HG03565 (cell line): ENCODE measurements around the gene TACC2.

ENCODE experiments used
- ATAC-seq: cut with Tn5 transposase; IDR thresholded peaks from one replicate; pipeline ENCODE4 v1.9.1; 2021; ENCODE audit warnings: mild to moderate bottlenecking, moderate library complexity; ENCODE audit not compliant: unreplicated experiment

The TACC2 gene

DNA sequence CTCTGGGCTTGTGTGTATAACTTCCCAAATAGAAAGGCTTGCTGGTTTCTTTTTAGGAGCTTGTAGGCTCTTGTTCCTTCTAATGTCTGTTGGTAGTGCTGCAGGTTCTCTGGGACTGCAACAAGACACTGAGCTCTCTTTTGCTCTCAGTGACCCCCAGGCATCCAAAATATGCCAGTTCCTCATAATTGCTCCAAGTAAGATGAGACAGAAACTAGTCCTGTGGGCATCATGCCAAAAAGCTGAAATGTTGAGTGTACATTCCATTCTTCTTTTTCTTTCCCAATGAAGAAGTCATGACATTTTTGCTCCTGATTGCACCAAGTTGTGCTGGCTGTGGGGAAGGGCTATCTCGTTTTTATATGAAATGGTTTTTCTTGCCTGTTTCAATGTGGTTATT is 275.0 kb downstream of the TACC2 start:
- no peak for ATAC-seq

DNA sequence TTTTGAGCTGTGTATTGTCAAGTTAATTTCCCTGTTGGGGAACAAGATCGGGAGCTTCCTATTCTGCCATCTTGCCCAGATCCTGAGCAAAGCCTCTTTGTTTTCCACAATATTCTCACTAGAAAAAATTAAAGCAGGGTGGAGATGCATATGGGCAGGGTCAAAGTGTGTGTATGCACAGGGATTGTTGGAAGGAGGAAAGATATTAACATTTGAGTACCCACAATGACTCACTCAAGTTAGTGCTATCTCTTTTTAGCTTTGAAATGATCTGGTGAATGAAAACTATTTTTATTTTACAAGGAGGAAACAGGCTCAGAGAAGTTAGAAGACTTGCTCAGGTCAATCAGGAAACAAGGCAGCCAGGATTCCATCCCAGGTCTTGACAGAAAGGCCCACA is 275.5 kb downstream of the TACC2 start:
- no peak for ATAC-seq

DNA sequence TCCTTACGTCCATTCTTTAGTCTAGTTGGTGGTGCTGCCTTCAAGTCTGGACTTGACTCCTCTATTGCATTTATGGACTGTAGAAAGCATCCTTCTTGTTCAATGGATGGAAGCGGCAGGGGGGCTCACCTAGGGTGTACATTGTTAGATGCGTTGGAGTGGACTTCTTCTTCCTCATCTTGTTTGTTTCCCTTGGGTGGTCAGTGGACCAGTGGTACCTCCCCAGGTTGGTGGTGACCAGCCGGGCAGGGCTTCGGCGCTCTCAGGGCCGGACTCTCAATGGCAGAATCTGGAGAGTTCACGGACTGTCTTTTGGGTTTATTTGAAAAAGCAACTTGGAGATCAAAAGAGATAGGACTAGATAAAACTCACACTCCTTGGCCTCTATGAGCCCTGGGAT is 276.0 kb downstream of the TACC2 start:
- no peak for ATAC-seq

DNA sequence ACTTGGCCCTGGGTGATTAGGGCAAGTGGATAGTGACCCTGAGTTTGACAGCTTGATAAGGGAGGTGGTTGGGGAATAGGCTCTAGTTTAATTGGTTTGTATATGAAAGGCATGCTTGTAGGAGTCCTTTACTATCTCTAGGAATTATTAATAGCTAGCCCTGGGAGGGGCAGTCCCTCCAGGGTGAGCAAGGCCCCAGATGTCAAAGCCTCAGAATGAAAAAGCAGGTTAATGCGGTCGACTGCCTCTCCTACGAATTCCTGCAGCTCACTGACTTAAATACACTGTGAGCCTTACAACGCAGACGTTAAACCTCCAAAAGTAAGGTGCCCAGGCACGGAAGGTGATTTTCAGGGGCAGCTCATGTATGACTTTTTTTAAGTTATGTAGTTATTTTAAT is 276.9 kb downstream of the TACC2 start:
- ATAC-seq = no peak

DNA sequence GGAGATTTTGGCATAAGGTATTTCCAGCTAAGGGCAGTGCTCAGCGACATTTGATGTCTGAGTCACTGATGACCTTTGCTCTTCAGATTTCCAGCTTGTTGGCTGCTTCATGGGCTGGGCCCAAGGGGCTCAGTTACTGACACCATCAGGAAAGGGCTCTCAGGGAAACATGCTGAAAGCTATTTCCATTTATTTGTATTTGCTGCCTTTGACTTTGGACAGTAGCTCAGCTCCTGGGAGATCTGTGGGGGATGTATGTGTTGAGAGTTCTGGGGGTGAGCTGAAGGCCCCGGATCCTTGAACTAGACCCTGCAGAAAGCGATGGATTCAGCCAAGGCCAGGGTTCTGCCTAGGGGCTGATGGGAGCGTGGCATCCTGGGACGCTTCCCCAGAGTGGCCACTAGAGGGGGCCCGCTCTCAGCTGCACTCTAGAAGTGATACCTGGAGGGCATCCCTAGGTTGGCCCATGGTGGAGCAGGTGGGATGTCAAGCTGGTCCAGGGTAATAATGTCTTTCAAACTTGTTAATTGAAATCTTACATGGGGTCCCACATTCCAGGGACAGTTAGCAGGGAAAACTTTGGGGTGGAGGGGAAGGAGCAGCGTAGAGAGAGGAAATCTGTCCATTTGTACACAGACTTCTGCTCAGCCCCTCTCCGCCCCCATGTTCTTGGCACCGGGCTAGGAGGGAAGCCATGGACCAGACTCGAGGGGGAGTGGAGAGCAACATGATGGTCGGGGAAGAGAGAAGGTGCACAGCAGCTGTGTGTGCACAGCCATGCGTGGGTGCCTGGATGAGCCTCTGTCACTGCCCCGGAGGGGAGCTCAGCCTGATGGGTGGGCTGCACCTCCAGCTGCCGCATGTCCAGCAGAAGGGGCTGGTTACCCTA is 279.1 kb downstream of the TACC2 start:
- peak; percentile 67 for ATAC-seq

DNA sequence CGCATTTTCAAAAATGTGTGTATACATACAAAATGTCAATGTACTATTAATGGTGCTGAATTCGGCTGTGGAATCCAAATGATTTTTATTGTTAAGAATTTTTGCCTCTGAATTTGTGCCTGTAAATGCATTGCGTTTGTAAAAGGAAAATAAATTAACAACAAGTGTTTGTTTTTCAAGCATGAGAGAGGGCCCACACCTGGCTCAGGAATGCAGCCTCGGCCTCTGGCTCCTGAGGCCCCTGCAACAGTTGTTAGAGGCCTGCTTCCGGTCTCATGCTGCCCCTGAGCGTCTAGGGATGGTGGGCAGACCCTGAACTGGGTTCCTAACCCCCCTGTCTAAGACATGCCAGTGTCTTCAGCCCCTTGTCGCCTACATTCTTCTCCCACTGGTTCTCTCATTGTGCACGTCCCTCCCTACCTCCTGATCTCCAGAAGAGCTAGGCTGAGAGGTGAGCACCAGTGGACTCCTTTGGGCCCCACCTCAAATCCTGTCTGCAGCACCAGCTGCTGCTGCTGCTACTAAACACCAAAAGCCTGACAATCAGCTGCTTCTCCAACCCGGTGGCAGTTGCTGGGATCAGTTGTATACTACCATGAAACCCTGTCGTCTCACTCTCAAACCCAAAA is 280.2 kb downstream of the TACC2 start:
- no peak for ATAC-seq

DNA sequence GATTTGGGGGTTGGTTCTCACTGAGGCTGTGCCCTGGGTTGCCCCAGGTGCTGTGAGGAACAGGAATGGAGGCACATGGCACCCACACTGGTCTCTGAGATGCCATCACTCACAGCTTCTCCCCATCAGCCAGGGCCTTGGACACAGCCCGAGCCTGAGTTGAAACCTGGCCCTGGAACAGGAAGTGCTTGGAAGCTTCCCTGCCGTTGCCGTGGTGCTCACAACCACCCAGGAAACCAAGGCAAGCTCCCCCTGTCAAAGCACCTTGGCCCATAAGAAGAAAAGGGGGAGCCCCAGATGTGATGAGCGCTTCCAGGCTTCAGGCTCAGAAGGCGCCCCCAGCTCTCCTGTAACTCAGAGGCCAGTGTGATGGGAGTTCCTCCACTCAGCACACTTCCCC is 282.1 kb downstream of the TACC2 start, which contains the start of gene BTBD16:
TSS of gene BTBD16 (plus strand) at position 221 of the 400 bp plus-strand sequence. CDS start 3,786 bp downstream, outside the sequence.
- ATAC-seq = no peak

DNA sequence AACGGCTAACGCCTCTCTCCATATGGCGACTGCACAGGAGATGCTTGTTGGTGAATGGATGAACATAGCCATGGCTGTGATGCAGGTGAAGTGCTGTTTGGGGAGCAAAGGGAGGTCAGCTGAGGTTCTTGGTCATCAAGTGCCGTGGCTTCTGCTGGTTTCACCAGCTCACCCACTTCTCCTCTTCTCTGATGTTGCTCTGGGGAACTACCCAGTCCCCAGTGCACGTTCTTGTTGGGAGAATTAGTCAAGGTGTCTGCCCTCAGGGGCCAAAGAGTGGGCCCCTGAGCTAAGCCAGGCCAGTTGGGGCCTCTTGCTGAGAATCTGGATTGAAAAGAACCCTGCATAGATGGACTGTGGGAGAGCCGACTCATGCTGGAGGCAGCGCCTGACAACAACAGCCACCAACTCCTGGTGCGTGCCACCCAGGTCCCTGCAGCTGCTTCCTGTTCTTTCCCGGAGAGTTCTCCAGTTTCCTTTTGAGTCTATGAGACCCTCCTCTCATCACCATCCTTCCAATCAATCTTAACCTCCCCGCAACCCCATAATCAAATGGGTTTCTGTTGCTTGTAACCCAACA is 285.1 kb downstream of the TACC2 start:
- no peak for ATAC-seq

DNA sequence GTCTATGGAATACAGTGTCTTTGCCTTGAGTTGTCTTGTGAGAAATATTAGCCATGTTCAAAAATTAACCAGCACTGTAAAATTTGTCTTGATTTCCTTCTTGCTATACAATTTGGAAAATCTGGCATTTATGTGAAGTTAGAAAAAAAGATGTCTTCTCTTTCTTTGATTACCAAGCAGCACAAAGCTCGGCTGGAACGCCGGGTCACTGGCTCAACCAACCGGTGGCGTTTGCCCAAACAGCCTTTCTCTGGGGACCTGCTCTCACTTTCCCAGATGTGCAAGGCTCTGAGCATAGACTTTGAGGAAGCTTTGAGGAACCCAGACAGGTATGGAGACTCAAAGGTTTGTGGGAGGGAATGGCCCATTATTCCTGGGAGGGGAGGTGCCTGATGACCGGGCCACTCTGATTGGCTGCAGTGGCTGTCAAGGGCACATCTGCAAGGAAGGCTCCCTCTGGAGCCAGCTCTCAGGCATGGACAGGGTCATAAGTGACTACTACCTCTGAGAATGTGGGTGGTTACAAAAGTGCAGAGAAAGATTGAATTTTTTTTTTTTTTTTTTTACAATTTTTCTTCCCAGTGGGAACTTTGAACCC is 287.7 kb downstream of the TACC2 start:
- ATAC-seq = no peak

DNA sequence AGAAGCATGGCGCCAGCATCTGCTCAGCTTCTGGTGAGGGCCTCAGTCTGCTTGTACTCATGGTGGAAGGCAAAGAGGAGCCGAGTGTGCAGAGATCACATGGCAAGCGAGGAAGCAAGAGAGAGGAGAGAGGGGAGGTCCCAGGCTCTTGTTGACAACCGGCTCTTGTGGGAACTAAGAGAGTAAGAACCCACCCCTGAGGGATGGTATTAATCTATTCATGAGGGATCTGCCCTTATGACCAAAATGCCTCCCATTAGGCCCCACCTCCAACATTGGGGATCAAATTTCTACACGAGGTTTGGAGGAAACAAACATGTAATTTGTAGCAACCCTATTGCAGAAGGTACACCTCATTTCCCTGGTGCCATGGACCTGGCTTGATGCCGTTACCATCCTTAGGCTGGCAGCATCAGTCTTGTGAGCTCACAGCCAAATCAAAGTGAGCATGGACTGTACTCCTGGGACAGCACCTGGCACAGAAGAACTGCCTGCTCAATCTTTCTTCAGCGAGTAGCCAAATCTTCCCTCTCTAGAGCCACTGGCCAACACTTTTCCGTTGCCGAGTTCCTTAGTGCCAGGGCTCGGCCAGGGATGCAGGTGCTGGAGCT is 288.7 kb downstream of the TACC2 start:
- ATAC-seq = no peak

DNA sequence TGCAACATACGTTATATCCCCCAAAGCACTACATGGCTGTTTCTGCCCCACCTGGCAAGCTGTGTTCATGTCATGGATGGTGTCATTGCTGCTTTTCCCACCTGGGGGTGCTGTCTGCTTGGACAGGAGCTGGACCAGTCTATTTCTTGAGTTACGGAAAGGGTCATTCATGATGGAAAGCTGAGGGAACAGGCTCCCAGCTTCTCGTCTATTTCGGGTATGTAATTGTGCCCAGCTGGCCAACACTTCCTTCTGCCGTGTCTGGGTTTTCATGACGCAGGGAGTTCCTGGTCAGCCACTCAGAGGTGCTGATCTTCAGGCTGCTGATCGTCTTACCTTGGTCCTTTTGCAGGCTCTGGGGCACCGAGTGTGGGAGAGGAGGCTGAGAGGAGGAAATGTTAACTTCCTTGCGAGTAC is 290.8 kb downstream of the TACC2 start:
- peak; percentile 40 for ATAC-seq

DNA sequence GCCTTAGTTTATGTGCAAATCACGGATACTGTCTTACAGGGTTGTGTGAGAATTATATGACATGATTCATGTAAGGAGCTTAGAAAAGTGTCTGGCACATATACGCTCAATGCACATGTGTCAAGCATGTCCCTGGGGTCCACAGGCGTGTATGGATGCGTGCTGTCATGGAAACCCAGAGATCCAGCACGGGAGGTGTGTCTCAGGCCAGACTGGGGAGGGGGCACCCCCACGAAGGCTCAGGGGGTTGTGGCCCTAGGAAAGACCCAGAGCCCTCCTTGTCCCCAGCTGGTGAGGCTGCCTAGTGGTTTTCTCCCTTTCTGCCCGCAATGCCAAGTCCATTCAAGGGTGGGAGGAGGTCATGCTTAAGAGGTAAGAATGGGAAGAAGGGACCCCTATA is 291.2 kb downstream of the TACC2 start:
- ATAC-seq = no peak

DNA sequence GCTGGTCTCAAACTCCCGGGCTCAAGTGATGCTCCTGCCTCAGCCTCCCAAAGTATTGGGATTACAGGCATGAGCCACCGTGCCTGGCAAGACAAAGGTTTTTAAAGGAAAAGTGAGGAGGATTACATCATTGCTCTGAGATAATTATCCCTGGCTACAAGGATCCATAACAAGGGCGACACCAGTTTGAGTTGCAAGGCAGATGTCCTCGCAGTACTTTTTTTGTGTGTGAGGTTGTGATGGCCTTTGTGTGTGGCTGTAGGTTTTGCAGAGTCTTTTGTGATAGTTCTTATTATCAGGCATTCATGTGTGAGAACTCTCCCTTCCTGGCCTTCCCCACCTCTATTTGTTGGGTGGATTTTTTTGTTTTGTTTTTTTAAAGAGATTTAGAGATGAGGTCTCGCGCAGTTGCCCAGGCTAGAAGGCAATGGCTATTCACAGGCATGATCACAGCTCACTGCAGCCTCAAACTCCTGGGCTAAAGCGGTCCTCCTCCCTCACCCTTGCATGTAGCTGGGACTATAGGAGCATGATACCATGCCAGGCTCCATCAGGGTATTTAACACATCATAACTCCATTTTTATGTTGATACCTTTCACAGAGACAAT is 292.2 kb downstream of the TACC2 start:
- no peak for ATAC-seq

DNA sequence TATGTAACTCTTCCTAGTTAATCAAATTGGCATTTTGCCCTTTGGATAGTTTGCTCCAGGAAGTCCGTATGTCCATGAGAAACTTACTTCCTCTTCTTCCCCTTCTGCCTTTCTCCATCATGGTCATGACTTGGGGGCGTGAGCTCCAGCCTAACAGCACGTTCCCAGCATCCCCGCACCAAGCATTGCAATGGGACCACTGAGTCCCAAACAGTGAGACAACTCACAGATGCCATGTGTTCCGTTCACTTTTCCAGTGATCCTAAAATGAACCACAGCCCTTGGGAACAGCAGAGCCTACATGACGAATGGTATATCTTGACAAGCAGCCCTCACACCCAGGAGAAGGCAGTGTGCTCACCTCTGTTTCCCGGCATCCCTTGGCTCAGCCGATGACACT is 292.8 kb downstream of the TACC2 start:
- ATAC-seq = no peak

DNA sequence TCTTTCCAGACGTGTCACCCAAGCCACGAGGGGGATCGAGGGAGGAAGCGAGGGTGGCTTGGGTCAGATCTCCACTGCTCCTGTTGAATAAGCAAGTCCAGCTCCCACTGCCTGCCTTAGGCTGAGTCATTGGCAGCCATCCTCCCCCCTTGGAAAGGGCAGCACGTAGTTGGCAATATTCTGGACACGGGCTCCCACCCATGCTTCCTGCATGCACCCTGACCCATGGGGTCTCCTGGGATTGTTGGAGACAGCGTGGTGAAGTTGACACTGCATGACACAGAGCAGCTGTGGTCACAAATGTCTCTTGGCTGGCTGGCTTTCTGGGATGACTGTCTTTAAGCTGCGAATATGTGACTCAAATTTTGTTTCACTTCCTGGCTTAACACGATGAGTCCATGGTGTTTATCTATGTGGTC is 293.3 kb downstream of the TACC2 start:
- no peak for ATAC-seq

DNA sequence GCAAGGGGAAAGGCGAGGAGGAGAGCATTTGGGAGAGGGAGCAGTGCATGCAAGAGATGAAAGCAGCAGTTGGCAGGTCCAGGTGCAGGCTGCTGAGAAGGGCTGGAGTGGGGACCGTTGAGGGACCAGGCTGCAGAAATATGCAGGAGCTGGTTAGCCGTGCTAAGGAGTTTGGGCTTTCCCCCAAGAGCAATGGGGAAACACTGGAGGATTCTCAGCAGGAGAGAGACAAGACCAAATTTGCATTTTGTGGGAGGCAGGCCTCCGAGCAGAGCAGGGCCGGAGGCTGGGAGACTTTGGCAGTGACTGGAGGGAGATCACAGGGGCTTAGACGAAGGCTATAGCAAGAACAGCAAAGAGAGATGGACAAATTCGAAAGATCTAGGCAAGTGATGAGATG is 293.9 kb downstream of the TACC2 start:
- ATAC-seq = no peak

DNA sequence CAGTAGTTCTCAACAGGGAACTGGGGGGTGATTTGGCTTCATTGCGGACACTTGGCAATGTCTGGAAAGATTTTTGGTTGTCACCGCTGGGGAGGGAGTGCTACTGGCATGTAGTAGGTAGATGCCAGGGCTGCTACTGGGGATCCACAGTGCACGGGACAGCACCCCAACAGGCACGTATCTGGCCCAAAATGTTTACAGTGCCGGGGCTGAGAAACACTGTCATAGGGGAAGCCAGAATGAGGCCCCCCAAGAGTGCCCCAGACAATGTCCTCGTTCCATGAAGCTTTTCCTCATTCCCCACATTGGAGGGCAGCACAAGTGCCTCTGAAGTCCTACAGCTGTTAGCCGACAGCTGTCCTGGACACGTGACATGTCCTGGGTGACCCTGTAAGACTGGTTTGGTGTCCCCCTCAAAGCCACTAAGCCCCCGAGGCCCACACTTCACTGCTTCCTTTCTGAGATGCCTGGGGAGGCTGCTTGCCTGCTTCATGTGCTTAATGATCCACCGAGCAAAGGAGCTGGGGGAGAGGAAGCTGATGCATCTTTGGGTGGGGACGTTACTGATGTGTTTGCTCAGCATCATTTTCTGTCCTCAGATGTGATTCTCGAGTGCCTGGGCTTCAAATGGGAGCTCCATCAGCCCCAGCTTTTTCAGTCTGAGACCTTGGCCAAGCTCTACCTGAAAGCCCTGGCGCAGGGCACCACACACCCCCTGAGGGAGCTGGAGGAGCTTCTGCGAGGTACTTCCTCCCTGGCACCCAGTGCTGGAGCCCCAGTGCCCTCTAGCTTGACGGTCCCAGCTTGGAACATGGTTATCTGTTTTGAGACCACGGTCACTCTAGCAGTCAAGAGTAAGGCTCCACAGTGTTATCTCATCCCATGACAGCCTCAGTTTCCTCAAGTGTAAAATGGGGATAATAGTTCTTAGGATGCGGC is 296.8 kb downstream of the TACC2 start:
- no peak for ATAC-seq

DNA sequence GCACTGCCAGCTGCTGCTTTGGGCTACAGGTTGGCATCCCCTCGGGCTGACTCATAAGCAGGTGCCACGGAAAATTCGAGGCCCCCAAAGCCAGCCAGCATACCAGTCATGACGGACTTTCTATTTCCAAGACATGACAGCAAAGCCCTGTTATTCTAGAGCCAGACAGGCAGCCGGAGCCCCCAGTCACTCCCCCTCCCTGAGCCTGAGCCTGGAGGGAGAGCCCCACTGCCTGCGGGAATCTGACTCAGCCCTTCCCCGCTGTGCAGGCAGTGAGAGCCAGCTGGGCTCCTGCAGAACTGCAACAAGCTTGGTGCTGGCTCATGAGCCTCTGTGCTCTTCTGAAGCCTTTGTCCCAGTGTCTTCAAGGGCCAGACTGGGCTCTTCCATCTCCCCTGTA is 297.9 kb downstream of the TACC2 start:
- no peak for ATAC-seq

DNA sequence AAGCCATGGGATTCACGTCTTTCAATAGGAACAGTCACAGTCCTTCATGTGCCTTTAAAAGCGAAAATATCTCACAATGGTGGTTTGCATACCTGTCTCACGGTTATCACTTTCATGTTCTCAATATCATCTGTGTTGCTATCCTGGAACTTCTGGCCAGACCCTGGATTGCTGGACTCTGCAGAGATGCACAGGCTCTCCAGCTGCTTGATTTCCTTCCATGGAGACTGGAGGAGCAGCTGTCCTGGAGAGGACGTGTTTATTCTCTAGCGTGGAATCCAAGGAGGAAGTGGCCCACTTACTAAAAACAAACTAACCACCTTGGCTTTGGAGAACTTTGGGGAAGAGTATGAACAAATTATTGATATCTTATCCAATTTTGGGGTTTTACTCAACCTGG is 298.6 kb downstream of the TACC2 start:
- no peak for ATAC-seq

DNA sequence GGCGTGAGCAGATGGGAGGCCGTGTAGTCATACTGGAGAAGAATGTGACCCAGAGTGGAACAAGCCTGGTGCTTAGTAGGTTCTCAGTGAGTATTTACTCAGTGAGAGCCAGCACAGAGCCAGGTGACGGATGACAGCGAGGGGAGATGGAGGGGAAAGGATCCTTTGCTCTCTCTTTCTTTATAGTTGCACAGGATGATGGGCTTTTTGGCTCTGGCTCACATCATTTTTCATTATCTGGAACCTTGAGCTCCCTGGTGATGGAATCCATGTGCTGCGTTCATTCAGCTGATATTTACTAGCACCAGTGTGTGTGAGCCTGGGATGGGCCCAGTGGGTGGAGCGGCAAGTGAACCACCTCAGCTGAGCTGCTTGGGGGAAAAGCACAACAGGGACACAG is 299.3 kb downstream of the TACC2 start:
- ATAC-seq = no peak
